K562 (cell line): Measurements from ENCODE around the gene ERO1B. TPM values are rescaled to one million over a fixed set of nuclear protein-coding genes. Genes with fewer than 3 reads are reported as not detected.

ENCODE experiments used
- ATAC-seq: fragments of 200-7000 bp; cut with Tn5 transposase; 3 replicates; pipeline ENCODE4 v1.9.1; 2020; ENCODE audit warnings: moderate library complexity
- BruUV-seq: library from RNA; stranded (reverse); fragments of 400-500 nt; replicated peaks from 2 replicates; lab custom pipeline; 2021; lab: Mats Ljungman, UMichigan
- CTCF ChIA-PET: fragments of 300-600 bp; formaldehyde crosslinking; extraction: SDS; loops from one replicate; lab custom pipeline; 2021; ENCODE audit warnings: low intra/inter-chr PET ratio; lab: Yijun Ruan, JAX
- POLR2A ChIA-PET: fragments of 300-600, 350-650 bp; sonication (Branson Sonifier 250); formaldehyde crosslinking; extraction: SDS; loops from one replicate; lab custom pipeline; 2021; ENCODE audit warnings: antibody characterized with exemption, inconsistent platforms; lab: Yijun Ruan, JAX
- DNase-seq, 4 experiments: peaks; one replicate each; pipeline versions ENCODE4 v3.0.0 to v3.0.0-alpha.2; 2011 to 2018; ENCODE audit warnings: low spot score in 3 of 4, mixed read lengths in 3 of 4; ENCODE audit errors: extremely low read depth in 1 of 4
- FAIRE-seq: peaks from 2 replicates; lab custom pipeline; 2011; peaks lifted over from hg19 to GRCh38; lab: Jason Lieb, UNC
- H2AFZ ChIP-seq: 2 replicates; pipeline ENCODE4 v1.6.0; 2011; ENCODE audit warnings: low read depth, low read length, control low read depth, inconsistent platforms
- H3K27ac ChIP-seq: fragments of 200-600 bp; 3 replicates; pipeline ENCODE4 v1.8.0; 2011; ENCODE audit warnings: low read depth, mild to moderate bottlenecking, control low read depth, inconsistent platforms, low read length, moderate library complexity, mixed read lengths; ENCODE audit errors: extremely low read depth
- H3K27me3 ChIP-seq, 2 experiments: fragments of 300-600 bp in 1 of 2; 2 replicates in 1 of 2; 3 replicates in 1 of 2; pipeline versions ENCODE4 v1.6.0 to v1.8.0; 2011; ENCODE audit warnings: inconsistent platforms in 2 of 2, low read length in 2 of 2, mild to moderate bottlenecking in 1 of 2, mixed read lengths in 1 of 2, moderate library complexity in 1 of 2; ENCODE audit not compliant: control insufficient read depth in 2 of 2, insufficient read depth in 2 of 2
- H3K36me3 ChIP-seq: fragments of 300-600 bp; 3 replicates; pipeline ENCODE4 v1.8.0; 2011; ENCODE audit warnings: mild to moderate bottlenecking, low read length, inconsistent platforms; ENCODE audit not compliant: control insufficient read depth, insufficient read depth
- H3K4me1 ChIP-seq, 2 experiments: fragments of 200-600 bp in 1 of 2; replicated peaks in 1 of 2; 2 replicates in 1 of 2; 3 replicates in 1 of 2; pipeline versions ENCODE4 v1.5.1 to v1.8.0; 2011; ENCODE audit warnings: inconsistent platforms in 2 of 2, low read length in 2 of 2, mild to moderate bottlenecking in 1 of 2, mixed read lengths in 1 of 2, moderate library complexity in 1 of 2; ENCODE audit not compliant: control insufficient read depth in 2 of 2, insufficient read depth in 2 of 2
- H3K4me2 ChIP-seq: 2 replicates; pipeline ENCODE4 v1.6.1; 2011; ENCODE audit warnings: low read length, control low read depth, inconsistent platforms, mixed read lengths; ENCODE audit not compliant: insufficient read depth
- H3K4me3 ChIP-seq: fragments of 200-600 bp; sonication (generic), shearing (Covaris generic); 2 replicates; pipeline ENCODE4 v1.5.1; 2016; ENCODE audit warnings: control low read depth, inconsistent platforms
- H3K79me2 ChIP-seq: fragments of 200-600 bp; 3 replicates; pipeline ENCODE4 v1.8.0; 2011; ENCODE audit warnings: low read length, inconsistent platforms; ENCODE audit not compliant: control insufficient read depth, insufficient read depth
- H3K9ac ChIP-seq, 2 experiments: 2 replicates each; pipeline versions ENCODE4 v1.6.0 to v1.6.1; 2011; ENCODE audit warnings: low read depth in 2 of 2, low read length in 2 of 2, control low read depth in 1 of 2, inconsistent platforms in 1 of 2, mild to moderate bottlenecking in 1 of 2, mixed read lengths in 1 of 2; ENCODE audit not compliant: insufficient read depth in 1 of 2
- H3K9me1 ChIP-seq: one replicate; pipeline ENCODE4 v1.6.0; 2011; ENCODE audit warnings: inconsistent platforms, mild to moderate bottlenecking, low read length, moderate library complexity; ENCODE audit not compliant: control insufficient read depth, insufficient read depth
- H3K9me3 ChIP-seq: replicated peaks from 2 replicates; pipeline ENCODE4 v1.5.1; 2011; ENCODE audit warnings: low read depth, low read length, inconsistent platforms; ENCODE audit not compliant: control insufficient read depth, insufficient read depth
- H4K20me1 ChIP-seq: replicated peaks from 2 replicates; pipeline ENCODE4 v1.6.1; 2011; ENCODE audit warnings: low read length, inconsistent platforms, mixed read lengths; ENCODE audit not compliant: control insufficient read depth, insufficient read depth
- ARNT ChIP-seq, 2 experiments: fragments of 450-650 bp; IDR thresholded peaks; 2 replicates each; pipeline ENCODE4 v1.6.1; 2016; ENCODE audit warnings: mild to moderate bottlenecking in 1 of 2
- CXXC5 ChIP-seq: fragments of 250-450 bp; sonication (Bioruptor Pico); IDR thresholded peaks from 2 replicates; pipeline ENCODE4 v1.8.0; 2022; ENCODE audit warnings: inconsistent platforms, mild to moderate bottlenecking, moderate library complexity
- DLX4 ChIP-seq: fragments of 250-450 bp; sonication (Bioruptor Pico); IDR thresholded peaks from 2 replicates; pipeline ENCODE4 v1.6.1; 2021; ENCODE audit warnings: mild to moderate bottlenecking
- EGR1 ChIP-seq: fragments of 450-650 bp; conservative IDR thresholded peaks from 2 replicates; pipeline ENCODE4 v1.6.1; 2017; ENCODE audit warnings: mild to moderate bottlenecking
- FOXK2 ChIP-seq, 2 experiments: fragments of 450-650 bp; IDR thresholded peaks in 1 of 2; conservative IDR thresholded peaks in 1 of 2; 2 replicates each; pipeline ENCODE4 v1.6.1; 2016; ENCODE audit warnings: low read depth in 2 of 2, mild to moderate bottlenecking in 1 of 2
- GTF2E2 ChIP-seq: fragments of 200-800 bp; sonication (Bioruptor generic); IDR thresholded peaks from 2 replicates; pipeline ENCODE4 v1.6.1; 2016; ENCODE audit warnings: missing genetic modification characterization, missing compliant biosample characterization
- HDGF ChIP-seq: fragments of 450-650 bp; IDR thresholded peaks from 2 replicates; pipeline ENCODE4 v1.6.1; 2016
- HMG20A ChIP-seq: fragments of 450-650 bp; formaldehyde crosslinking; conservative IDR thresholded peaks from 2 replicates; pipeline ENCODE4 v1.4.0; 2020; ENCODE audit warnings: mild to moderate bottlenecking, mixed read lengths
- HNRNPK ChIP-seq: fragments of 200-400 bp; formaldehyde crosslinking; IDR thresholded peaks from one replicate; pipeline ENCODE4 v1.6.1; 2018; ENCODE audit warnings: mild to moderate bottlenecking, low read depth, low read length; ENCODE audit not compliant: poor library complexity, severe bottlenecking
- JUND ChIP-seq, 2 experiments: IDR thresholded peaks; 2 replicates in 1 of 2; 3 replicates in 1 of 2; pipeline ENCODE4 v1.6.1; 2011; ENCODE audit warnings: borderline replicate concordance in 2 of 2, low read depth in 2 of 2, low read length in 2 of 2, improper control_type of control experiment in 1 of 2, missing biosample characterization in 1 of 2, missing genetic modification characterization in 1 of 2, missing genetic modification reagents in 1 of 2
- KDM4B ChIP-seq, 2 experiments: fragments of 450-650 bp in 1 of 2; sonication (generic) in 1 of 2; IDR thresholded peaks; 2 replicates each; pipeline ENCODE4 v1.6.1; 2016 to 2017; ENCODE audit warnings: borderline replicate concordance in 2 of 2, antibody characterized with exemption in 1 of 2, low read depth in 1 of 2, mild to moderate bottlenecking in 1 of 2
- MNT ChIP-seq, 2 experiments: fragments of 450-650 bp; conservative IDR thresholded peaks; 2 replicates each; pipeline ENCODE4 v1.6.1; 2017; ENCODE audit warnings: mild to moderate bottlenecking in 2 of 2, moderate library complexity in 2 of 2
- NR4A1 ChIP-seq, 2 experiments: fragments of 250-450 bp in 1 of 2; fragments of 450-650 bp in 1 of 2; sonication (Bioruptor Pico) in 1 of 2; IDR thresholded peaks; 2 replicates each; pipeline versions ENCODE4 v1.4.0 to v1.6.1; 2016 to 2020; ENCODE audit warnings: mild to moderate bottlenecking in 2 of 2, missing compliant biosample characterization in 1 of 2, missing genetic modification characterization in 1 of 2, moderate library complexity in 1 of 2
- SOX6 ChIP-seq: fragments of 450-650 bp; IDR thresholded peaks from 2 replicates; pipeline ENCODE4 v1.6.1; 2014; ENCODE audit warnings: mild to moderate bottlenecking
- TAF9B ChIP-seq: fragments of 450-650 bp; IDR thresholded peaks from 2 replicates; pipeline ENCODE4 v1.6.1; 2018; ENCODE audit warnings: mild to moderate bottlenecking; ENCODE audit not compliant: partially characterized antibody
- TGIF2 ChIP-seq: sonication (generic); formaldehyde crosslinking; IDR thresholded peaks from 2 replicates; pipeline ENCODE4 v1.8.1; 2022; ENCODE audit warnings: mild to moderate bottlenecking, missing genetic modification reagents, moderate library complexity
- THAP7 ChIP-seq: fragments of 250-450 bp; sonication (Bioruptor Pico); IDR thresholded peaks from 2 replicates; pipeline ENCODE4 v1.5.0; 2021
- WGBS: fragments of 100-300 bp; shearing (Covaris generic); methylation state at CpG from one replicate; pipeline ENCODE4 v1.1.6; 2016; ENCODE audit warnings: low coverage, mixed read lengths; ENCODE audit not compliant: insufficient coverage; ENCODE audit errors: missing lambda C conversion rate; 5-methylcytosine and 5-hydroxymethylcytosine counted together
- in situ Hi-C: fragments of 300-500 bp; cut with MboI; formaldehyde crosslinking; loops from 4 replicates; pipeline ENCODE4 v1.15.0; 2018; ENCODE audit warnings: inconsistent platforms, mixed read lengths
- intact Hi-C: fragments of 100-400 bp; cut with micrococcal nuclease; formaldehyde crosslinking; loops from 2 replicates; pipeline ENCODE4 v1.14.2; 2022
- polyA plus RNA-seq, 8 experiments: library from polyadenylated mRNA; depleted of rRNA in 4 of 8; stranded (reverse) in 5 of 8; unstranded in 3 of 8; fragments of >200 nt; fragmentation: Nextera tagmentation in 2 of 8; fragmentation: Illumina TruSeq in 1 of 8; extraction: Ambion mirVana in 2 of 8; extraction: Trizol in 1 of 8; gene quantifications; 2 replicates each; pipeline versions ENCODE4 v1.2.1 to v1.2.3, GENCODE V29; 2011 to 2014; ENCODE audit warnings: inconsistent platforms in 1 of 8, missing spikeins in 1 of 8
- total RNA-seq, 7 experiments: library from RNA; depleted of rRNA in 6 of 7; stranded (reverse); fragments of >200 nt in 6 of 7; fragmentation: Illumina TruSeq in 2 of 7; extraction: Trizol in 2 of 7; gene quantifications; 2 replicates each; pipeline versions ENCODE4 v1.2.1 to v1.2.3, GENCODE V29; 2011 to 2021; ENCODE audit warnings: low replicate concordance in 1 of 7

Gene ERO1B
- total and polyA plus RNA-seq, 9 of the 15 experiments (the other 6 are each of a cell fraction or from before 2014, with no cell fraction given) = 0.59 to 6.4 (median 4.2) TPM

GRCh38 chr1:236288620-236288976 is 6.8 kb upstream of the ERO1B start:
- H3K4me3 ChIP-seq = peak overlapping the region; percentile 31
- H3K9me3 ChIP-seq = no peaks in the 10 kb centered on the region
- H3K27ac ChIP-seq = 0 out of 3 replicates have a peak overlapping the region, but pooled peaks have one; percentile 11
- peak; percentile 28 for ATAC-seq
- H3K9me1 ChIP-seq = no peaks in the 10 kb centered on the region
- WGBS = 18% methylated on average over 5 of the region's 5 CpGs
- in situ Hi-C loops (no loop called here), intact Hi-C loops (no loop called here)
- peaks cover 0 to 19% of the 10 kb centered on the region in 2 experiments; a peak in 2 of 5 replicates for H3K4me1 ChIP-seq
- H2AFZ ChIP-seq = peak overlapping the region; percentile 95
- H3K27me3 ChIP-seq = no peaks in the 10 kb centered on the region
- CTCF ChIA-PET = no interaction called here
- H4K20me1 ChIP-seq = no peaks in the 10 kb centered on the region
- TSS peak; percentile 32 for BruUV-seq
- H3K36me3 ChIP-seq = no peaks in the 10 kb centered on the region
- H3K79me2 ChIP-seq = no peaks in the 10 kb centered on the region
- peak overlapping the region; percentile 74 for H3K4me2 ChIP-seq
- H3K9ac ChIP-seq = no peak overlapping the region
- POLR2A ChIA-PET = interaction anchor here (1.4 to 4.7 kb wide), 3 partner anchors 10 to 15 kb away, joined by 5 to 27 read pairs (median 19); no protein-coding TSS in a partner anchor
- FAIRE-seq = no peak
- no peak for DNase-seq
- TF ChIP-seq TGIF2 (CRISPR knock-in tag) = no peak
- TF ChIP-seq DLX4 (CRISPR knock-in tag) = no peak
- no peak for TF ChIP-seq THAP7
- no peak for TF ChIP-seq ARNT (IDR thresholded peaks at IDR 0.05)
- TF ChIP-seq NR4A1 (CRISPR knock-in tag; IDR thresholded peaks at IDR 0.05) = no peak
- TF ChIP-seq NR4A1 (tag; IDR thresholded peaks at IDR 0.05) = peak; percentile 45; the same call in 1 of the 2 replicates
- TF ChIP-seq TAF9B = peak; percentile 3
- TF ChIP-seq FOXK2 (conservative IDR thresholded peaks at IDR 0.05 in 1 of 2, IDR thresholded peaks at IDR 0.05 in 1 of 2; ENCODE audit: low read depth in 2 of 2) = no peak
- no peak for TF ChIP-seq SOX6
- TF ChIP-seq GTF2E2 (tag) = no peak
- 0 out of 2 replicates have a peak, but pooled peaks have one; percentile 1 for TF ChIP-seq JUND (IDR thresholded peaks at IDR 0.05; ENCODE audit: borderline replicate concordance, low read depth, low read length)
- no peak for TF ChIP-seq JUND (tag; IDR thresholded peaks at IDR 0.05; ENCODE audit: borderline replicate concordance, low read depth, low read length)
- no peak for TF ChIP-seq KDM4B (IDR thresholded peaks at IDR 0.05; ENCODE audit: borderline replicate concordance in 2 of 2, low read depth in 1 of 2)
- no peak for TF ChIP-seq HNRNPK
- TF ChIP-seq CXXC5 (CRISPR knock-in tag) = 0 out of 2 replicates have a peak, but pooled peaks have one; percentile 4
- no peak for TF ChIP-seq EGR1
- no peak for TF ChIP-seq HDGF
- TF ChIP-seq MNT (conservative IDR thresholded peaks at IDR 0.05) = no peak
- TF ChIP-seq HMG20A (CRISPR knock-in tag) = no peak
